HL-60 (cell line): ENCODE results near the gene C11orf16.

ENCODE experiments used
- GABPA ChIP-seq: IDR thresholded peaks from 2 replicates; pipeline ENCODE4 v1.6.1; 2012; ENCODE audit warnings: low read depth
- POLR2AphosphoS5 ChIP-seq: IDR thresholded peaks from 2 replicates; pipeline ENCODE4 v1.6.1; 2012; ENCODE audit warnings: low read depth
- SPI1 ChIP-seq: IDR thresholded peaks from 2 replicates; pipeline ENCODE4 v1.6.1; 2012; ENCODE audit warnings: low read depth, mild to moderate bottlenecking, borderline replicate concordance
- TF ChIP-seq, protein P1 (sequence below): IDR thresholded peaks from one replicate; pipeline ENCODE4 v1.5.1; 2011; ENCODE audit warnings: low read length, control low read depth, inconsistent platforms; ENCODE audit not compliant: insufficient read depth
- TF ChIP-seq, protein P2 (sequence below): IDR thresholded peaks from 2 replicates; pipeline ENCODE4 v1.6.1; 2012; ENCODE audit warnings: low read depth; ENCODE audit not compliant: insufficient replicate concordance

DNA sequence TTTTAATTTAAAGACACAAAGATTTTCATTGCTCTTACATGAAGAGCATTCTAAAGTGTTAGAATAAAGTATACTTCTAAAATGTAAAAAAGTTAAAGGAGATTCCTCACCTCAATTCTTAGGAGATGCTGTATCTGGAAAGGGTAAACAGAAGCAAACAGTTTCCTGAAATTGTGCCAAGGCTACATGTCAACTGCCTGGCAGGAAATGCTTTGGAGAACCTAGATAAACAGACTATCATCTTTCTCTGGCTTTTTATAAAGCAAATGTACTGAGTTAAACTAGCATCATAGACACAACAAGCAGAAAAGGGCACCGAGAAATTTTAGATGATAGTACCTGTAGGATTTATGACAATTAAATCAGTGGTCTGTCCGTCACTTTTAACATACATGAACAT is 46.4 kb downstream of the C11orf16 start:
- TF ChIP-seq, protein P1, sequence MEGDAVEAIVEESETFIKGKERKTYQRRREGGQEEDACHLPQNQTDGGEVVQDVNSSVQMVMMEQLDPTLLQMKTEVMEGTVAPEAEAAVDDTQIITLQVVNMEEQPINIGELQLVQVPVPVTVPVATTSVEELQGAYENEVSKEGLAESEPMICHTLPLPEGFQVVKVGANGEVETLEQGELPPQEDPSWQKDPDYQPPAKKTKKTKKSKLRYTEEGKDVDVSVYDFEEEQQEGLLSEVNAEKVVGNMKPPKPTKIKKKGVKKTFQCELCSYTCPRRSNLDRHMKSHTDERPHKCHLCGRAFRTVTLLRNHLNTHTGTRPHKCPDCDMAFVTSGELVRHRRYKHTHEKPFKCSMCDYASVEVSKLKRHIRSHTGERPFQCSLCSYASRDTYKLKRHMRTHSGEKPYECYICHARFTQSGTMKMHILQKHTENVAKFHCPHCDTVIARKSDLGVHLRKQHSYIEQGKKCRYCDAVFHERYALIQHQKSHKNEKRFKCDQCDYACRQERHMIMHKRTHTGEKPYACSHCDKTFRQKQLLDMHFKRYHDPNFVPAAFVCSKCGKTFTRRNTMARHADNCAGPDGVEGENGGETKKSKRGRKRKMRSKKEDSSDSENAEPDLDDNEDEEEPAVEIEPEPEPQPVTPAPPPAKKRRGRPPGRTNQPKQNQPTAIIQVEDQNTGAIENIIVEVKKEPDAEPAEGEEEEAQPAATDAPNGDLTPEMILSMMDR: no peak
- TF ChIP-seq, protein P2, sequence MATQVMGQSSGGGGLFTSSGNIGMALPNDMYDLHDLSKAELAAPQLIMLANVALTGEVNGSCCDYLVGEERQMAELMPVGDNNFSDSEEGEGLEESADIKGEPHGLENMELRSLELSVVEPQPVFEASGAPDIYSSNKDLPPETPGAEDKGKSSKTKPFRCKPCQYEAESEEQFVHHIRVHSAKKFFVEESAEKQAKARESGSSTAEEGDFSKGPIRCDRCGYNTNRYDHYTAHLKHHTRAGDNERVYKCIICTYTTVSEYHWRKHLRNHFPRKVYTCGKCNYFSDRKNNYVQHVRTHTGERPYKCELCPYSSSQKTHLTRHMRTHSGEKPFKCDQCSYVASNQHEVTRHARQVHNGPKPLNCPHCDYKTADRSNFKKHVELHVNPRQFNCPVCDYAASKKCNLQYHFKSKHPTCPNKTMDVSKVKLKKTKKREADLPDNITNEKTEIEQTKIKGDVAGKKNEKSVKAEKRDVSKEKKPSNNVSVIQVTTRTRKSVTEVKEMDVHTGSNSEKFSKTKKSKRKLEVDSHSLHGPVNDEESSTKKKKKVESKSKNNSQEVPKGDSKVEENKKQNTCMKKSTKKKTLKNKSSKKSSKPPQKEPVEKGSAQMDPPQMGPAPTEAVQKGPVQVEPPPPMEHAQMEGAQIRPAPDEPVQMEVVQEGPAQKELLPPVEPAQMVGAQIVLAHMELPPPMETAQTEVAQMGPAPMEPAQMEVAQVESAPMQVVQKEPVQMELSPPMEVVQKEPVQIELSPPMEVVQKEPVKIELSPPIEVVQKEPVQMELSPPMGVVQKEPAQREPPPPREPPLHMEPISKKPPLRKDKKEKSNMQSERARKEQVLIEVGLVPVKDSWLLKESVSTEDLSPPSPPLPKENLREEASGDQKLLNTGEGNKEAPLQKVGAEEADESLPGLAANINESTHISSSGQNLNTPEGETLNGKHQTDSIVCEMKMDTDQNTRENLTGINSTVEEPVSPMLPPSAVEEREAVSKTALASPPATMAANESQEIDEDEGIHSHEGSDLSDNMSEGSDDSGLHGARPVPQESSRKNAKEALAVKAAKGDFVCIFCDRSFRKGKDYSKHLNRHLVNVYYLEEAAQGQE: no peak
- TF ChIP-seq POLR2AphosphoS5 (no peak), SPI1 (no peak), GABPA (no peak)
